Cardiac fibroblast (primary cell): ENCODE data around the gene SIGLEC14.
A peak's percentile ranks its signal among the peaks of the same experiment; 100 is the strongest.

Experiments
- DNase-seq, 2 donors: peaks; one replicate each; pipeline versions ENCODE4 v3.0.0 to v3.0.0-alpha.2; 2010; ENCODE audit warnings: low read depth in 2 of 2
- H3K4me3 ChIP-seq, 2 donors: replicated peaks in 1 of 2; 1 replicate in 1 of 2; 2 replicates in 1 of 2; pipeline ENCODE4 v1.5.1; 2011; ENCODE audit warnings: low read depth in 2 of 2, low read length in 2 of 2, mild to moderate bottlenecking in 2 of 2, moderate library complexity in 1 of 2
- TF ChIP-seq, protein P1 (sequence below): IDR thresholded peaks from one replicate; pipeline ENCODE4 v1.5.1; 2011; ENCODE audit warnings: low read depth, mild to moderate bottlenecking, low read length, inconsistent platforms

The SIGLEC14 gene

DNA sequence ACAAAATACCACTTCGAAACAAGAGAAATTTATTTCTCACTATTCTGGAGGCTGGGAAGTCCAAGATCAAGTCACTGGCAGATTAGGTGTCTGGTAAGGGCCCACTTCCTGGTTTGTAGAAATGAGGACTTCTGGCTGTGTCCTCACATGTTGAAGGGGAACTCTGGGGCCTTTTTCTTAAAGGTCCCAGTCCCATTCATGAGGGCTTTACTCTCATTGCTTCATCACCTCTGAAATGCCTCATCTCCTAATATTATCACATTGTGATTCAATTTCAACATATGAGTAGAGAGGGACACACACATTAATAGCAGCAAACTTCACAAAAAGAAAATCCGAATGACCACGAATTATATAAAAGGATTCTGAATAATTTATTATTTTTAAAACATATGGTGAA is 21.6 kb upstream of the SIGLEC14 start:
- TF ChIP-seq, protein P1, sequence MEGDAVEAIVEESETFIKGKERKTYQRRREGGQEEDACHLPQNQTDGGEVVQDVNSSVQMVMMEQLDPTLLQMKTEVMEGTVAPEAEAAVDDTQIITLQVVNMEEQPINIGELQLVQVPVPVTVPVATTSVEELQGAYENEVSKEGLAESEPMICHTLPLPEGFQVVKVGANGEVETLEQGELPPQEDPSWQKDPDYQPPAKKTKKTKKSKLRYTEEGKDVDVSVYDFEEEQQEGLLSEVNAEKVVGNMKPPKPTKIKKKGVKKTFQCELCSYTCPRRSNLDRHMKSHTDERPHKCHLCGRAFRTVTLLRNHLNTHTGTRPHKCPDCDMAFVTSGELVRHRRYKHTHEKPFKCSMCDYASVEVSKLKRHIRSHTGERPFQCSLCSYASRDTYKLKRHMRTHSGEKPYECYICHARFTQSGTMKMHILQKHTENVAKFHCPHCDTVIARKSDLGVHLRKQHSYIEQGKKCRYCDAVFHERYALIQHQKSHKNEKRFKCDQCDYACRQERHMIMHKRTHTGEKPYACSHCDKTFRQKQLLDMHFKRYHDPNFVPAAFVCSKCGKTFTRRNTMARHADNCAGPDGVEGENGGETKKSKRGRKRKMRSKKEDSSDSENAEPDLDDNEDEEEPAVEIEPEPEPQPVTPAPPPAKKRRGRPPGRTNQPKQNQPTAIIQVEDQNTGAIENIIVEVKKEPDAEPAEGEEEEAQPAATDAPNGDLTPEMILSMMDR, result no peak
- no peak overlapping the region for H3K4me3 ChIP-seq
- no peak for DNase-seq

DNA sequence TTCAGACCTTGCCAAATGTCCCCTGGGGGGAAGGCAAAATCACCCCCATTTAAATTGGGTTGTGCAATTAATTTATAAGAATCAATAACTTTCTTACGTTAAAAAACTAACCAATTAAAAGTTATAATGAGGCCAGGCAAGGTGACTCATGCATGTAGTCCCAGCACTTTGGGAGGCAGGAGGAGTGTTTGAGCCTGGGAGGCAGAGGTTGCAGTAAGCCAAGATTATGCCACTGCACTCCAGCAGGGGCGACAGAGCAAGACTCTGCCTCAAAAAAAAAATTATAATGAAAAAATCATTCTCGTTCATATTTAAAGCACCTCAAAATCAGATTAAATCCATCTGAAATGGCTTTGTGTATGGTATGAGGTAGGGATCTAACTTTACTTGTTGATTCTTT is 18.4 kb upstream of the SIGLEC14 start:
- no peak overlapping the region for H3K4me3 ChIP-seq
- TF ChIP-seq, protein P1, result peak; percentile 52
- DNase-seq, result peak; percentile 21 to 41

DNA sequence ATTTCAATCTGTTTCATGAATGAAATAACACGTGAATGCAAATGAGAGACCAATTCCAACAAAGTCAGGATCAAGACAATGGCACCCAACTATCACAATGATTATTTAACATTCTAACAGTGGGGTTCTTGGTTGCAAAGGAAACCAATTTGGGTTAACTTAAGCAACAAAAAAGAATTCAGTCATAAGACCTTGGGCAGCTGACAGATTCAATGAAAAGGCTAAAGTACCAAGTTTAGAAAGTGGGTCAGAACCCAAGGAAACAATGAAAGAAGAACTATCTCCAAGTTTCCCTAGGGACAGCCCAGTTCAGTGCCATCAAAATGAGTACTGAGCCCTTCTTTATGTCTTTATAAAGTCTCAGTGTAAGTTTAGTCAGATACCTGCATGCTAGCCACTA is 17.5 kb upstream of the SIGLEC14 start:
- no peak for DNase-seq
- TF ChIP-seq, protein P1, result no peak
- H3K4me3 ChIP-seq, result no peak overlapping the region

DNA sequence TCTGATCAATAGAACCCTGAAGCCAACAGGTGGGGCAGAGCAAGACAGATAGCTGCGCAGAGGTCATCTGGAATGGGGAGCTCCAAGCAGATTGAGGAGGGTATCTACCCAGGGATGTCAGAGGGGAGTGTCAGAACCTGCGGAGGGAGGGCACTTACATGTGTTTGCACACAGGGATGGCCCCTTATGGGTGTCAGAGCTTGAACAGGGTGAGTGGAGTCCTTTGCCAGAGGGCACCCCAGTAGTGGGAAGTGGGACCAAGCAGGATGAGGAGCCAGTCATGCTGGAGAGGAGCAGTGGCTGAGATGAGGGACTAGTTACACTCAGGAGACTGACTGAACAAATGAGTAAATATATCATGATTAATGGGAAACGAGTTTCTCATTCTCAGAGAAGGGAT is 17.0 kb upstream of the SIGLEC14 start:
- no peak for DNase-seq
- H3K4me3 ChIP-seq, result no peak overlapping the region
- TF ChIP-seq, protein P1, result no peak

DNA sequence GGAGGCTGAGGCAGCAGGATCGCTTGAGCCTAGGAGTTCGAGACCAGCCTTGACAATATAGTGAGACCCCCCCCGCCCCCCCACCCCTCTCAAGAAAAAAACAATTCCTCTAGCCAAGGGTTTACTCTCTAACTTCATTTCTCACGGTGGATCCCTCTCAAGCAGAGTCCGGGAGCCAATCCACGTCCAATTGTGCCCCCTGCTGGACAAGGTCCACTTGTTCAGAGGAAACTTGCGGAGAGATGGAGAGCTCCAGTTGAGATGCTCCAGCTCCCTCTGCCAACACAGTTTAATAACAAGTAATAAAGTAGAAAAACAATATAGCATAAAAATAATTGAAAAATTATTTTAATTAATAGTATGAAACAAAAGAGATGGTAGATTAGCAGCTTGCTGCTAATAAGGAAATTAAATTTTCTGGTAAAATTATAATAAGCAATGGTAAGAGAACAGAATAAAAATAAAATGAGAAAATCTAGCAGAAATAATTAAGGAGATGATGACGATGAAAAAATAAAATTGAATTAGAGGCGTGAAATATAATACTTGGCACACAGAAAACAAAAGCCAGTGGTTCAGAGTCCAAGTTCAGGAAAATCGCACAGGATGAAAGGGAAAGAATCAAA is 14.5 kb upstream of the SIGLEC14 start:
- TF ChIP-seq, protein P1, result peak; percentile 75
- no peak overlapping the region for H3K4me3 ChIP-seq
- peak; percentile 84 to 88 for DNase-seq

DNA sequence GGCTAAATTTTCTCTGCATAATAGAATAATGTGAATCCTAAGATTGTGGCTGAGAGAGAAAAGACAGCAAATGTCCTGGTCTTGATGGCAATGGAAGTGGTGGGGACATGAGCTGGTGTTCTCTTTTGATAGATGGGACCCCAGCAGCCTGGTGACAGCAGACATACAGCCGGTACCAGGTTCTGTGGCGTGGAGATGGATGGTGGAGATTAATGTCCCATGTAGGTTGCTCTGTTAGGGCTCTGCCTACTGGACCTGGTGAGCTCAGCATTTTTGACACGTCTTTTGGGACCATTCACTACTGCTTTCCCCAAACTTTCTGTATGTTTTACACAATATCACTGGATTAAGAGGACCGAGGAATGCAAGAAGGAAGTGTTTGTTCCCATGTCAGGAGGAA is 8.2 kb upstream of the SIGLEC14 start:
- TF ChIP-seq, protein P1, result no peak
- H3K4me3 ChIP-seq, result no peak overlapping the region
- DNase-seq, result no peak

DNA sequence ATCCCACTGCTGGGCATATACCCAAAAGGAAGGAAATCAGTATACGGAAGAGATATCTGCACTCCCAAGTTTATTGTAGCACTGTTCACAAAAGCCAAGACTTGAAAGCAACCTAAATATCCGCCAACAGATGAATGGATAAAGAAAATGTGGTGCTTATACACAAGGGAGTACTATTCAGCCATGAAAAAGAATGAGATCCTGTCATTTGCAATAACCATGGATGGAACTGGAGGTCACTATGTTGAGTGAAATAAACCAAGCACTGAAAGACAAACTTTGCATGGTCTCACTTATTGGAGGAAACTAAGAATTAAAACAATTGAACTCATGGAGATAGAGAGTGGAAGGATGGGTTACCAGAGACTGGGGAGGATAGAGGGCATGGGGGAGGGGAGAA is 6.5 kb upstream of the SIGLEC14 start:
- DNase-seq, result no peak
- no peak overlapping the region for H3K4me3 ChIP-seq
- TF ChIP-seq, protein P1, result no peak
